Natural killer cell (primary cell): Measurements from ENCODE around the gene HHAT. TPM values are rescaled to one million over a fixed set of nuclear protein-coding genes. Genes with fewer than 3 reads are reported as not detected.
"Not testable (repeated sequence)": the region's sequence is repeated elsewhere in the genome, so short reads cannot be mapped to it uniquely, and the experiment has no call there.

Experiments
- ATAC-seq, 3 donors: fragments of 150-1000 bp in 2 of 3; fragments of 200-7000 bp in 1 of 3; cut with Tn5 transposase; 1 replicate in 1 of 3; 2 replicates in 2 of 3; pipeline ENCODE4 v1.10.0; 2021; ENCODE audit warnings: mild to moderate bottlenecking in 2 of 3, moderate library complexity in 2 of 3
- DNase-seq, 2 donors: peaks; one replicate each; pipeline versions ENCODE4 v3.0.0 to v3.0.0-alpha.2; 2013 to 2021; ENCODE audit warnings: mixed read lengths in 1 of 2
- H3K27ac ChIP-seq: one replicate; pipeline ENCODE4 v1.5.1; 2013; ENCODE audit warnings: mild to moderate bottlenecking, low read length
- H3K27me3 ChIP-seq: one replicate; pipeline ENCODE4 v1.6.1; 2013; ENCODE audit warnings: low read length; ENCODE audit not compliant: control insufficient read depth, insufficient read depth
- H3K36me3 ChIP-seq: one replicate; pipeline ENCODE4 v1.6.1; 2013; ENCODE audit warnings: low read length; ENCODE audit not compliant: control insufficient read depth, insufficient read depth
- H3K4me1 ChIP-seq: one replicate; pipeline ENCODE4 v1.6.1; 2013; ENCODE audit warnings: low read length; ENCODE audit not compliant: control insufficient read depth, insufficient read depth
- H3K4me3 ChIP-seq: one replicate; pipeline ENCODE4 v1.5.1; 2013; ENCODE audit warnings: low read length
- H3K9me3 ChIP-seq: one replicate; pipeline ENCODE4 v1.6.1; 2013; ENCODE audit warnings: low read length; ENCODE audit not compliant: control insufficient read depth, insufficient read depth
- H3K27ac Mint-ChIP-seq, 2 donors: one replicate each; pipeline ENCODE4 v1.8.0; 2022; ENCODE audit warnings: mild to moderate bottlenecking in 2 of 2, mixed read lengths in 2 of 2, moderate library complexity in 1 of 2
- H3K27me3 Mint-ChIP-seq, 2 donors: one replicate each; pipeline ENCODE4 v1.8.0; 2022; ENCODE audit warnings: low read depth in 2 of 2, mixed read lengths in 2 of 2
- H3K36me3 Mint-ChIP-seq: one replicate; pipeline ENCODE4 v1.8.0; 2022; ENCODE audit warnings: mixed read lengths
- H3K4me1 Mint-ChIP-seq, 2 donors: one replicate each; pipeline ENCODE4 v1.8.0; 2022; ENCODE audit warnings: mixed read lengths in 2 of 2
- H3K4me3 Mint-ChIP-seq: one replicate; pipeline ENCODE4 v1.8.0; 2022; ENCODE audit warnings: mild to moderate bottlenecking, moderate library complexity, mixed read lengths
- H3K9me3 Mint-ChIP-seq, 2 donors: one replicate each; pipeline ENCODE4 v1.8.0; 2022; ENCODE audit warnings: mixed read lengths in 2 of 2
- WGBS: methylation state at CpG from one replicate; pipeline ENCODE4 v1.1.7; 2013; ENCODE audit warnings: missing lambda C conversion rate; ENCODE audit not compliant: insufficient coverage; 5-methylcytosine and 5-hydroxymethylcytosine counted together
- intact Hi-C: fragments of 100-400 bp; cut with micrococcal nuclease; formaldehyde crosslinking; loops from one replicate; pipeline ENCODE4 v1.14.2; 2022
- total RNA-seq, 4 donors: library from RNA; stranded (reverse); fragments of 120-200 nt in 1 of 4; gene quantifications; one replicate each; pipeline versions ENCODE4 v1.2.3 to v1.2.4, GENCODE V29; 2013 to 2022
- TF ChIP-seq, protein P1 (sequence below): fragments of 200-600 bp; IDR thresholded peaks from one replicate; pipeline ENCODE4 v1.8.0; 2022; ENCODE audit warnings: antibody characterized with exemption

The HHAT gene
- total RNA-seq, 3 donors from 2014 or later (not counting 1 experiment from before 2014, with no cell fraction given) = 0.79 to 1.1 (median 0.82) TPM

DNA sequence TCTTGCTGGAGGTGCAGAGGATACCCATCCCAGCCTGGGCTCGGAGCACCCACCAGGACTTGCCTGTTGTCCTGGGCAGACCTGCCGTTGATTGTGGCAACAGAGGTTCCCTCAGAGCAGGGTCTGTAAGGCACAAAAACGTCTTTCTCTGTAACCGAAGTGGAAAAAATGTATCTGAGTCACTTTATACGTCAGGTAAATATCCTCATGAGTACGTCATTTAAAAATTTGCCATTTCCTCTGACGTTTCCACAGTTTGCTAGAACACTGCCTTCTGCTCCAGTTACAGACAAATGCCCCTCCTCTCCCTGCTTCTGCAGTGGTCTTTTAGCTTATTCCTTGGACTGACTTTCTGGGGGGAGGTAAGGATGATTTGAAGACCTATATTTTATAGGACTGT is 326.8 kb downstream of the HHAT start:
- Histone ChIP-seq H3K27ac (no peak overlapping the region), H3K36me3 (no peaks in the 10 kb centered on the region), H3K4me3 (no peak overlapping the region), H3K4me1 (no peaks in the 10 kb centered on the region), H3K27me3 (no peaks in the 10 kb centered on the region), H3K9me3 (no peaks in the 10 kb centered on the region)
- no peak for DNase-seq
- peaks cover 4% of the 10 kb centered on the region in 2 donors for H3K9me3 Mint-ChIP-seq
- TF ChIP-seq, protein P1, sequence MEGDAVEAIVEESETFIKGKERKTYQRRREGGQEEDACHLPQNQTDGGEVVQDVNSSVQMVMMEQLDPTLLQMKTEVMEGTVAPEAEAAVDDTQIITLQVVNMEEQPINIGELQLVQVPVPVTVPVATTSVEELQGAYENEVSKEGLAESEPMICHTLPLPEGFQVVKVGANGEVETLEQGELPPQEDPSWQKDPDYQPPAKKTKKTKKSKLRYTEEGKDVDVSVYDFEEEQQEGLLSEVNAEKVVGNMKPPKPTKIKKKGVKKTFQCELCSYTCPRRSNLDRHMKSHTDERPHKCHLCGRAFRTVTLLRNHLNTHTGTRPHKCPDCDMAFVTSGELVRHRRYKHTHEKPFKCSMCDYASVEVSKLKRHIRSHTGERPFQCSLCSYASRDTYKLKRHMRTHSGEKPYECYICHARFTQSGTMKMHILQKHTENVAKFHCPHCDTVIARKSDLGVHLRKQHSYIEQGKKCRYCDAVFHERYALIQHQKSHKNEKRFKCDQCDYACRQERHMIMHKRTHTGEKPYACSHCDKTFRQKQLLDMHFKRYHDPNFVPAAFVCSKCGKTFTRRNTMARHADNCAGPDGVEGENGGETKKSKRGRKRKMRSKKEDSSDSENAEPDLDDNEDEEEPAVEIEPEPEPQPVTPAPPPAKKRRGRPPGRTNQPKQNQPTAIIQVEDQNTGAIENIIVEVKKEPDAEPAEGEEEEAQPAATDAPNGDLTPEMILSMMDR = no peak
- no peak overlapping the region for H3K27ac Mint-ChIP-seq
- H3K4me1 Mint-ChIP-seq = no peaks in the 10 kb centered on the region
- intact Hi-C loops = no loop called here
- WGBS = 86% methylated on average over 7 of the region's 7 CpGs
- no peaks in the 10 kb centered on the region for H3K36me3 Mint-ChIP-seq
- no peak for ATAC-seq
- no peak overlapping the region for H3K4me3 Mint-ChIP-seq
- peaks cover 0 to 5% of the 10 kb centered on the region in 2 donors for H3K27me3 Mint-ChIP-seq

DNA sequence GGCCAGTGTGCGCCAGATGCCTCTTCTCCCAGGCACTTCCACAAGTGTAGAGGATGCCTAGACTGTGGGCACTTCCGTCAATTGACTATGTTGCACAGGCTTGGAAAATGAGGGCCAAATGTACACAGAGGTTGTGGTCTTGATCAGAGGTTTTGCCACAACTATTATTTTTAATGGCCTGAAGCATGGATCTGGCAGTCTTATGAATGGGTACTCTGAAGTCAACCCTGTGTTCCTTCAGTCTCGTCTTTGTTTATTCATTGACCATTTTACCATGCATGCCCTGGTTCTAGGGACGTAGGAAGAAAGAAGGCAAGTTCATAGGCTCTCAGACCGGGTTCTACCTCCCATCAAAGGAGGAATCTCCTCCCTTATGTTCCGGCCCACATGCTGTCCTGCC is 329.1 kb downstream of the HHAT start:
- intact Hi-C loops = no loop called here
- Mint-ChIP-seq H3K4me1 (no peaks in the 10 kb centered on the region), H3K27me3 (peaks cover 0 to 2% of the 10 kb centered on the region in 2 donors), H3K36me3 (no peaks in the 10 kb centered on the region), H3K9me3 (peaks cover 4% of the 10 kb centered on the region in 2 donors), H3K27ac (no peak overlapping the region), H3K4me3 (no peak overlapping the region)
- Histone ChIP-seq H3K27me3 (no peaks in the 10 kb centered on the region), H3K9me3 (no peaks in the 10 kb centered on the region), H3K4me1 (no peaks in the 10 kb centered on the region), H3K27ac (no peak overlapping the region), H3K36me3 (no peaks in the 10 kb centered on the region), H3K4me3 (no peak overlapping the region)
- DNase-seq = no peak
- ATAC-seq = no peak
- TF ChIP-seq, protein P1 = no peak
- WGBS = 90% methylated on average over 6 of the region's 6 CpGs

DNA sequence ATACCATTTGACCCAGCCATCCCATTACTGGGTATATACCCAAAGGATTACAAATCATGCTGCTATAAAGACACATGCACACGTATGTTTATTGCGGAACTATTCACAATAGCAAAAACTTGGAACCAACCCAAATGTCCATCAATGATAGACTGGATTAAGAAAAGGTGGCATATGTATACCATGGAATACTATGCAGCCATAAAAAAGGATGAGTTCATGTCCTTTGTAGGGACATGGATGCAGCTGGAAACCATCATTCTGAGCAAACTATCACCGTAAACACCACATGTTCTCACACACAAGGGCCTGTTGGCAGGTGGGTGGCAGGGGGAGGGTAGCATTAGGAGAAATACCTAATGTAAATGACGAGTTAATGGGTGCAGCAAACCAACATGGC is 332.8 kb downstream of the HHAT start:
- H3K36me3 ChIP-seq, H3K27me3 ChIP-seq, H3K27ac ChIP-seq, H3K9me3 ChIP-seq, H3K27me3 Mint-ChIP-seq, H3K4me1 ChIP-seq, DNase-seq, ATAC-seq, H3K4me3 Mint-ChIP-seq, H3K4me3 ChIP-seq, H3K36me3 Mint-ChIP-seq, intact Hi-C loops, H3K4me1 Mint-ChIP-seq, H3K9me3 Mint-ChIP-seq, H3K27ac Mint-ChIP-seq: not testable (repeated sequence)
- no CpG with 5 or more reads among the region's 4 CpGs for WGBS

DNA sequence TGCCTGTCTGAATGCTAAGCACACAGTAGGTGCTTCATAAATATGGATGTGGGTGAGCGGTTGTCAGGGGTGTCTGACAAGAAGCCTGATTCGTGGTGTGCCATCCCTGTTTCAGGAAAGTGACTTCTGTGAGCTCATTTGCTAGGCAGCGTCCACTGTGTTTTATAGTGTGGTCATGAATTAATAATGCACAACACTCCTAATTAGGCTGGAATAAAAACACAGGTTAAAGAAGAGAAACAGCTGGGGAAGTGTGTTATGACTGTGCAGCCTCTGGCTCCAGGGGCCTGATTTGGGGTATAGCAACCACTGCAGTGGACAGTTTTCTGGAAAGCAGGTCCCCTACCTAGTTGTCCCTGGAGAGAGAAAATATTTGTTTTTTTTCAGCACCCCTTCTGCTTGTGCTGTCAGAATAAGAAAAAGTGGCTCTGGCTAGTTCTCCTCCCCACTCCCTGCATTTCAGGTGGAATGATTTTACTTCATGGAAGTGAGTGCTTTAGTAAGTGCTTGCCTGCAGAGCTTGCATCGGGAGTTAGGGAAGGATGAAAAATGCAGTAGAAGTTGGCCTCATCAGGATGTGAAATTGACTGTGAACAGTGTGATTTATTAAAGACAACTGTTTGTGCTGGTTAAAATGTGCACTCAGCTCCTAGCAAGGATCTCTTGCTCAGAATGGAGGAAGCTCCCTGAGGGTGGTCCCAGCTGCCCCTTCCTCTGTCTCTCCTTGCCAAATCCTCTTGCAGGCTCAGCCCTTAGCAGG is 333.8 kb downstream of the HHAT start:
- 96% methylated on average over 4 of the region's 4 CpGs for WGBS
- Histone ChIP-seq H3K4me3 (no peak overlapping the region), H3K36me3 (no peaks in the 10 kb centered on the region), H3K9me3 (no peaks in the 10 kb centered on the region), H3K27me3 (no peaks in the 10 kb centered on the region), H3K4me1 (peaks cover 3% of the 10 kb centered on the region), H3K27ac (no peak overlapping the region)
- TF ChIP-seq, protein P1 = no peak
- no peak overlapping the region for H3K27ac Mint-ChIP-seq
- intact Hi-C loops = no loop called here
- DNase-seq = no peak
- peaks cover 0 to 6% of the 10 kb centered on the region in 2 donors for H3K4me1 Mint-ChIP-seq
- H3K9me3 Mint-ChIP-seq = no peaks in the 10 kb centered on the region
- ATAC-seq = no peak
- peaks cover 0 to 2% of the 10 kb centered on the region in 2 donors for H3K27me3 Mint-ChIP-seq
- no peaks in the 10 kb centered on the region for H3K36me3 Mint-ChIP-seq
- H3K4me3 Mint-ChIP-seq = no peak overlapping the region
